ENCODE data around the gene PIP4K2C. TPM values are rescaled to one million over a fixed set of nuclear protein-coding genes. Genes with fewer than 3 reads are reported as not detected.

PIP4K2C gene
- total RNA-seq, 3 donors from 2014 or later (not counting 1 experiment from before 2014, with no cell fraction given) = 41.0 to 62.9 (median 52.0) TPM

DNA sequence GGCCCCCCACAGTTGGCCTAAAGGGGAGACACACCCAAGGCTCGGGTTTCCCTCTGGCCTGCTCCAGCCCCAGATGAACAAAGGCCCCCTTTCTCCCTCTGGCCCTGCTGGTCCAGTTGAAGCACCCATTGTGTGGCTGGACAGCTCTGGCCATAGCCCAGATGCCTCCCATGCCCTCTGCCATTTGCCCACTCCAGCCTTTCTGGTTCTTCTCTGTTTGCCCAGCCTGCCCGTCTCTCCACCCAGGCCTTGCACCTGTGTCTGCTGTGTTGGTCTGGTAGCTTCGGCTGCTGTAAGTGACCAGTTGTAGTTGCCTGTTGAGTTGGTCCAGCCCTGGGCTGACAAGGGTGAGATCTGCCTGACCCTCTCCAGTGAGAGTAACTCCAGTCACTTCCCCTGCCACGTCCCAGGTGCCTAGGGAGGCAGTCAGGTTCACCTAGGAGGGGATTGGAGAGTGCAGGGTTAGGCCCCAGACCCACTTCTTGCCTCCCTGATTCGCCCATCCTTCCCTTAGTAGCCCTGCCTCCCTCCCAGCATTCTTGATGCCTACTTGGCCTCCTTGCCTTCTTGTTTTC lies 39.0 kb downstream of the PIP4K2C start:
- H3K4me1 ChIP-seq (ENCODE audit: control insufficient read depth, insufficient read depth, low read length) = peaks cover 27% of the 10 kb centered on the region
- intact Hi-C loops (cut with micrococcal nuclease) = no loop called here
- no peak overlapping the region for H3K4me3 ChIP-seq (ENCODE audit: low read length)
- Mint-ChIP-seq H3K4me3 (no peak overlapping the region), H3K36me3 (no peaks in the 10 kb centered on the region), H3K27me3 (ENCODE audit: low read depth in 2 of 2) (peaks cover 66 to 81% of the 10 kb centered on the region in 2 donors), H3K4me1 (peaks cover 9 to 31% of the 10 kb centered on the region in 2 donors), H3K9me3 (no peaks in the 10 kb centered on the region), H3K27ac (no peak overlapping the region)
- no peaks in the 10 kb centered on the region for H3K9me3 ChIP-seq (ENCODE audit: control insufficient read depth, insufficient read depth, low read length)
- WGBS (ENCODE audit: insufficient coverage) = 81% methylated on average over 5 of the region's 5 CpGs
- H3K27me3 ChIP-seq (ENCODE audit: control insufficient read depth, insufficient read depth, low read length) = peaks cover 70% of the 10 kb centered on the region
- TF ChIP-seq CTCF (IDR thresholded peaks at IDR 0.05) = no peak
- no peak for DNase-seq
- H3K27ac ChIP-seq (ENCODE audit: low read length) = no peak overlapping the region
- no peak for ATAC-seq
- no peaks in the 10 kb centered on the region for H3K36me3 ChIP-seq (ENCODE audit: control insufficient read depth, insufficient read depth, low read length)

- H3K9me3 Mint-ChIP-seq = no peaks in the 10 kb centered on the region
- Histone ChIP-seq H3K4me3 (ENCODE audit: low read length) (no peak overlapping the region), H3K4me1 (ENCODE audit: control insufficient read depth, insufficient read depth, low read length) (peaks cover 27% of the 10 kb centered on the region), H3K36me3 (ENCODE audit: control insufficient read depth, insufficient read depth, low read length) (no peaks in the 10 kb centered on the region), H3K27ac (ENCODE audit: low read length) (no peak overlapping the region), H3K9me3 (ENCODE audit: control insufficient read depth, insufficient read depth, low read length) (no peaks in the 10 kb centered on the region), H3K27me3 (ENCODE audit: control insufficient read depth, insufficient read depth, low read length) (peaks cover 62% of the 10 kb centered on the region)
- peaks cover 9 to 31% of the 10 kb centered on the region in 2 donors for H3K4me1 Mint-ChIP-seq
- DNase-seq = no peak
- H3K36me3 Mint-ChIP-seq = no peaks in the 10 kb centered on the region
- TF ChIP-seq CTCF (IDR thresholded peaks at IDR 0.05) = no peak
- peaks cover 57 to 73% of the 10 kb centered on the region in 2 donors for H3K27me3 Mint-ChIP-seq (ENCODE audit: low read depth in 2 of 2)
- H3K4me3 Mint-ChIP-seq = peak overlapping the region; percentile 2
- intact Hi-C loops (cut with micrococcal nuclease) = no loop called here
- H3K27ac Mint-ChIP-seq = no peak overlapping the region
- no peak for ATAC-seq
- WGBS (ENCODE audit: insufficient coverage) = 71% methylated on average over 5 of the region's 6 CpGs
Measured at GRCh38 chr12:57630891-57631433, 40.0 kb downstream of the PIP4K2C start.

DNA sequence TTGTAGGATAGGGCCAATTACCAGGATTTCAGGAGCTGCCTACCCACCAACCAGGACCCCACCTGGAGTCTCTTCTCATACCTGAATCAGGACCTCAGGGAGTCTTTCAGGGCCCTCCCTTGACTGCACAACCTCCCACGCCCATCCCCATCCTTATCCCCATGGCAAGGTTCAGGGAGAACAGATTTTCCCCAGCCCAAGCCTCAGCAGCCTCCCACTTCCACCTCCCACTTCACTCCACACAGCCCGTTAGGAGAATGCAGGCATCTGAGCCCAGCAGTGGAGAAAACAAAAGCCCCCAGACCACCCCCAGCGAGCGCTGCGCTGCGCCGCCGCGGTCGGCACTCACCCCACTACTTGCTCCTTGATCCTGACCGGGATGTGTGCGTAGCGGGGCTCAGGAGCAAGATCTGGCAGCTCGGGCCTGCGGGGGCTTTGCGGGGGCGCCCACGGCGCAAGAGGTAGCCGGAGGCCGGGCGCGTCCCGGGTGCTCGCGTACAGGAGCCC lies 40.6 kb downstream of the PIP4K2C start:
- no peaks in the 10 kb centered on the region for H3K9me3 ChIP-seq (ENCODE audit: control insufficient read depth, insufficient read depth, low read length)
- H3K9me3 Mint-ChIP-seq = no peaks in the 10 kb centered on the region
- H3K4me1 Mint-ChIP-seq = peaks cover 9 to 31% of the 10 kb centered on the region in 2 donors
- intact Hi-C loops (cut with micrococcal nuclease) = loop anchor here (2.0 kb wide), 1 partner anchor 49 kb away; no protein-coding TSS in a partner anchor
- H3K36me3 ChIP-seq (ENCODE audit: control insufficient read depth, insufficient read depth, low read length) = no peaks in the 10 kb centered on the region
- peak overlapping the region in 1 of 2 donors; percentile 75 for H3K27ac Mint-ChIP-seq
- peak overlapping the region; percentile 49 for H3K4me3 Mint-ChIP-seq
- no peak for TF ChIP-seq CTCF (IDR thresholded peaks at IDR 0.05)
- WGBS (ENCODE audit: insufficient coverage) = 13% methylated on average over 26 of the region's 26 CpGs
- no peaks in the 10 kb centered on the region for H3K36me3 Mint-ChIP-seq
- H3K27me3 Mint-ChIP-seq (ENCODE audit: low read depth in 2 of 2) = peaks cover 50 to 66% of the 10 kb centered on the region in 2 donors
- ATAC-seq (no peak), DNase-seq (no peak)
- no peak overlapping the region for H3K27ac ChIP-seq (ENCODE audit: low read length)
- no peak overlapping the region for H3K4me3 ChIP-seq (ENCODE audit: low read length)
- peaks cover 55% of the 10 kb centered on the region for H3K27me3 ChIP-seq (ENCODE audit: control insufficient read depth, insufficient read depth, low read length)
- H3K4me1 ChIP-seq (ENCODE audit: control insufficient read depth, insufficient read depth, low read length) = peaks cover 27% of the 10 kb centered on the region
